HepG2 (cell line): ENCODE results near the gene ASB16. TPM values are rescaled to one million over a fixed set of nuclear protein-coding genes. Genes with fewer than 3 reads are reported as not detected.
A peak's percentile ranks its signal among the peaks of the same experiment; 100 is the strongest.

ENCODE experiments used
- DMTF1 ChIP-seq: sonication (generic); formaldehyde crosslinking; IDR thresholded peaks from 2 replicates; pipeline ENCODE4 v1.4.0; 2020; ENCODE audit warnings: mild to moderate bottlenecking, missing genetic modification reagents
- DR1 ChIP-seq: sonication (generic); formaldehyde crosslinking; IDR thresholded peaks from 2 replicates; pipeline ENCODE4 v1.8.0; 2021; ENCODE audit warnings: mild to moderate bottlenecking, missing genetic modification reagents, inconsistent platforms
- ETV5 ChIP-seq: IDR thresholded peaks from 2 replicates; pipeline ENCODE4 v1.6.1; 2018; ENCODE audit warnings: missing biosample characterization, missing genetic modification reagents, inconsistent platforms, borderline replicate concordance
- FOXO1 ChIP-seq: sonication (generic); formaldehyde crosslinking; IDR thresholded peaks from 2 replicates; pipeline ENCODE4 v1.4.0; 2020; ENCODE audit warnings: missing genetic modification reagents
- HNF4G ChIP-seq, 2 experiments: sonication (generic) in 1 of 2; formaldehyde crosslinking in 1 of 2; IDR thresholded peaks; 2 replicates each; pipeline versions ENCODE4 v1.4.0 to v1.6.1; 2011 to 2020; ENCODE audit warnings: borderline replicate concordance in 2 of 2, low read depth in 2 of 2, mild to moderate bottlenecking in 2 of 2, low read length in 1 of 2, missing genetic modification reagents in 1 of 2, moderate library complexity in 1 of 2
- POGK ChIP-seq: sonication (generic); formaldehyde crosslinking; conservative IDR thresholded peaks from 2 replicates; pipeline ENCODE4 v1.8.0; 2022; ENCODE audit warnings: mild to moderate bottlenecking, moderate library complexity, missing genetic modification reagents
- RFXAP ChIP-seq: sonication (generic); formaldehyde crosslinking; IDR thresholded peaks from 2 replicates; pipeline ENCODE4 v1.4.0; 2020; ENCODE audit warnings: missing genetic modification reagents, borderline replicate concordance
- TGIF2 ChIP-seq: IDR thresholded peaks from 2 replicates; pipeline ENCODE4 v1.6.1; 2016; ENCODE audit warnings: control low read depth, missing compliant biosample characterization
- ZBTB43 ChIP-seq: sonication (generic); formaldehyde crosslinking; conservative IDR thresholded peaks from 2 replicates; pipeline ENCODE4 v1.4.0; 2020; ENCODE audit warnings: missing genetic modification reagents
- ZKSCAN8 ChIP-seq: IDR thresholded peaks from 2 replicates; pipeline ENCODE4 v1.6.1; 2016; ENCODE audit warnings: borderline replicate concordance, missing genetic modification reagents, missing compliant biosample characterization
- ZNF18 ChIP-seq: sonication (generic); formaldehyde crosslinking; IDR thresholded peaks from 2 replicates; pipeline ENCODE4 v1.8.0; 2022; ENCODE audit warnings: mild to moderate bottlenecking, missing genetic modification reagents; ENCODE audit not compliant: insufficient replicate concordance
- ZNF616 ChIP-seq: sonication (generic); formaldehyde crosslinking; IDR thresholded peaks from 2 replicates; pipeline ENCODE4 v1.5.0; 2020; ENCODE audit warnings: low read depth, mild to moderate bottlenecking, missing genetic modification reagents
- ZNF772 ChIP-seq: sonication (generic); formaldehyde crosslinking; IDR thresholded peaks from 2 replicates; pipeline ENCODE4 v1.5.0; 2020; ENCODE audit warnings: mild to moderate bottlenecking, missing genetic modification reagents
- polyA plus RNA-seq, 8 experiments: library from polyadenylated mRNA; depleted of rRNA in 3 of 8; stranded (reverse) in 7 of 8; unstranded in 1 of 8; fragments of >200 nt; fragmentation: Illumina TruSeq in 4 of 8; extraction: Trizol in 4 of 8; gene quantifications; 2 replicates each; pipeline versions ENCODE4 v1.2.1 to v1.2.3, GENCODE V29; 2011 to 2016; ENCODE audit warnings: low read depth in 4 of 8, missing spikeins in 1 of 8, mixed read lengths in 1 of 8; ENCODE audit not compliant: insufficient read depth in 1 of 8
- total RNA-seq, 5 experiments: library from RNA; depleted of rRNA; stranded (reverse); fragments of >200 nt; fragmentation: Illumina TruSeq; extraction: Trizol; gene quantifications; 2 replicates each; pipeline ENCODE4 v1.2.3, GENCODE V29; 2016; ENCODE audit warnings: low read depth in 1 of 5
- TF ChIP-seq, protein P1 (sequence below): sonication (generic); formaldehyde crosslinking; IDR thresholded peaks from 2 replicates; pipeline ENCODE4 v1.4.0; 2020; ENCODE audit warnings: low read depth, mild to moderate bottlenecking, missing genetic modification reagents
- TF ChIP-seq, protein P2 (sequence below): sonication (generic); formaldehyde crosslinking; IDR thresholded peaks from 2 replicates; pipeline ENCODE4 v1.5.0; 2020; ENCODE audit warnings: missing genetic modification reagents

The ASB16 gene
- total and polyA plus RNA-seq, 2 of the 13 experiments (the other 11 are each of a cell fraction or from before 2014, with no cell fraction given), result 0.07 TPM; not detected in 1

DNA sequence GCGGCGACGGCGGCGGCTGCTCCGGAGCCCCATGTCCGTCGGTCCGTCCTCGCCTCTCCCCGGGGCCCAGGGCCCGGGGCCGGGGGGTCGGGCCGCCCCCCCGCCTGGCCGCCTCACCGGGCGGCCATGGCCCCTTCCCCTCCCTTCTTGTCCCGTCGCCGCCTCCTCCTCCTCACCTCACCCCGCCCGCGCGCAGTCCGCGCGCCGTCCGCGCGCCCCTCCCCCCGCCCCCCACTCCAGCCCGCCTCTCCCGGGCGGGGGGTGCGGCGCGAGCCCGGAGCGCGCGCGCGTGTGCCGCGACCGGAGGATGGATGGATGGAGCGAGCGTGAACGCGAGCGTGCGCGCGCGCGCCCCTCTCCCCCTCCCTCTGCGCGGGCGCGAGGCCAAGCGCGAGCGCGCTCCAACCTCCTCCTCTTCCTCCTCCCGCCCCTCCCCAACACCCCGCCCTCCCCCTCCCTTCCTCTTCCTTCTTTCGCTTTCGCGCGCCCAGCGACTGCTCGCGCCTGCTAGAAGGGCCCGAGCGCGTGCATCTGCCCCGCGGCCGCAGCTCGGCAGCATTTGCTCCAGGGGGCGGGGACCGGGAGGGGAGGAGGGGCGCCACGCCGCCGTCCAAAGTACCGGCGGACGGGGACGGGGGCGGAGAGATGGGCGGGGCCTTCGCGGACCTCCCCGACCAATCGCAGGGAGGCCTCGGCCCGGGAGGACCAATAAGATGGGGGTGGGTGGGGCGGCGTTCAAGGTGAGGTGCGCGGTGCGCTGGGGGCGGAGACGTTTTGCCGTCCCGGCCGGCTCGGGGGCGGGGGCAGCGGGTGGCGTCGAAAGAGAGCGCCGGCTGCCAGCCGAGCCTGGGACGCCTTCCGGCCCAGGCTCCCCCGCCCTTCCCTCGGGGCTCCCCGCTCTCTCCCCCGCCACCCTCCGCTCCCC lies 29.3 kb downstream of the ASB16 start, which contains the start of gene ATXN7L3 (continued):
- TF ChIP-seq, protein P1, sequence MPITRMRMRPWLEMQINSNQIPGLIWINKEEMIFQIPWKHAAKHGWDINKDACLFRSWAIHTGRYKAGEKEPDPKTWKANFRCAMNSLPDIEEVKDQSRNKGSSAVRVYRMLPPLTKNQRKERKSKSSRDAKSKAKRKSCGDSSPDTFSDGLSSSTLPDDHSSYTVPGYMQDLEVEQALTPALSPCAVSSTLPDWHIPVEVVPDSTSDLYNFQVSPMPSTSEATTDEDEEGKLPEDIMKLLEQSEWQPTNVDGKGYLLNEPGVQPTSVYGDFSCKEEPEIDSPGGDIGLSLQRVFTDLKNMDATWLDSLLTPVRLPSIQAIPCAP (CRISPR knock-in tag), result 0 out of 2 replicates have a peak, but pooled peaks have one; percentile 35
- TF ChIP-seq ZNF18 (CRISPR knock-in tag), result peak; percentile 22
- TF ChIP-seq ZBTB43 (CRISPR knock-in tag), result 0 out of 2 replicates have a peak, but pooled peaks have one; percentile 23
- peak; percentile 91; the same call in 1 of the 2 replicates for TF ChIP-seq RFXAP (CRISPR knock-in tag)
- peak; percentile 58; the same call in 1 of the 2 replicates for TF ChIP-seq DR1 (CRISPR knock-in tag)
- peak; percentile 59; the same call in 1 of the 2 replicates for TF ChIP-seq ETV5 (CRISPR knock-in tag)
- TF ChIP-seq TGIF2 (CRISPR knock-in tag), result peak; percentile 46; the same call in 1 of the 2 replicates
- TF ChIP-seq POGK (CRISPR knock-in tag), result 0 out of 2 replicates have a peak, but pooled peaks have one; percentile 7
- TF ChIP-seq HNF4G (IDR thresholded peaks at IDR 0.05; ENCODE audit: borderline replicate concordance, low read depth, low read length), result peak; percentile 36; the same call in 1 of the 2 replicates
- TF ChIP-seq HNF4G (CRISPR knock-in tag; IDR thresholded peaks at IDR 0.05; ENCODE audit: borderline replicate concordance, low read depth), result no peak
- TF ChIP-seq FOXO1 (CRISPR knock-in tag), result no peak
- peak; percentile 73 for TF ChIP-seq ZNF772
- 0 out of 2 replicates have a peak, but pooled peaks have one; percentile 14 for TF ChIP-seq DMTF1
- TF ChIP-seq ZNF616, result no peak
- TF ChIP-seq, protein P2, sequence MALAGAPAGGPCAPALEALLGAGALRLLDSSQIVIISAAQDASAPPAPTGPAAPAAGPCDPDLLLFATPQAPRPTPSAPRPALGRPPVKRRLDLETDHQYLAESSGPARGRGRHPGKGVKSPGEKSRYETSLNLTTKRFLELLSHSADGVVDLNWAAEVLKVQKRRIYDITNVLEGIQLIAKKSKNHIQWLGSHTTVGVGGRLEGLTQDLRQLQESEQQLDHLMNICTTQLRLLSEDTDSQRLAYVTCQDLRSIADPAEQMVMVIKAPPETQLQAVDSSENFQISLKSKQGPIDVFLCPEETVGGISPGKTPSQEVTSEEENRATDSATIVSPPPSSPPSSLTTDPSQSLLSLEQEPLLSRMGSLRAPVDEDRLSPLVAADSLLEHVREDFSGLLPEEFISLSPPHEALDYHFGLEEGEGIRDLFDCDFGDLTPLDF (CRISPR knock-in tag), result 0 out of 2 replicates have a peak, but pooled peaks have one; percentile 18
- TF ChIP-seq ZKSCAN8, result peak; percentile 22; the same call in 1 of the 2 replicates
